ENCODE data around the gene AQP7.
"Not testable (repeated sequence)": the region's sequence is repeated elsewhere in the genome, so short reads cannot be mapped to it uniquely, and the experiment has no call there.

AQP7 gene

GRCh38 chr9:33395159-33395879 is 7.0 kb downstream of the AQP7 start:
- DNase-seq (ENCODE audit: low read depth) = not testable (repeated sequence)

GRCh38 chr9:33393986-33394385 is 8.4 kb downstream of the AQP7 start:
- not testable (repeated sequence) for DNase-seq (ENCODE audit: low read depth)

GRCh38 chr9:33393581-33393980 is 8.8 kb downstream of the AQP7 start:
- DNase-seq (ENCODE audit: low read depth) = no peak

DNA sequence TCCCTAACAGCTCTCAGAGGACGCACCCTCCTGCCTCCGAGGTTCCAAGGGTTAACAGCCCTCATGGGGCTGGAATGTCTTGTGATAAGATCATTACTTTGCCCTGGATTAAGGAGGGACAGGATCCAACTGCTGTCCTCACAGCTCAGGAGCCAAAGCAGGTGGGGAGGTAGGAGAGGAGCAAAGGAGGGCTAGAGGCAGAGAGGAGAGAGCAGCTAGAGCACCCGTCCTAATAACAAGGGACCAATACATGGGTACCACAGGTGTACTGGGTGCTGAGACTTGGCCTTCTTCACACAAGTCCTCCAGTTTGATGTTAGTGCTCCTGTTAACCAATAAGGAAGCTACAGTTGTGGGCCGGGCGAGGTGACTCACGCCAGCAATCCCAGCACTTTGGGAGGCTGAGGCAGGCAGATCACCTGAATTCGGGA is 9.8 kb downstream of the AQP7 start:
- not testable (repeated sequence) for DNase-seq (ENCODE audit: low read depth)

DNA sequence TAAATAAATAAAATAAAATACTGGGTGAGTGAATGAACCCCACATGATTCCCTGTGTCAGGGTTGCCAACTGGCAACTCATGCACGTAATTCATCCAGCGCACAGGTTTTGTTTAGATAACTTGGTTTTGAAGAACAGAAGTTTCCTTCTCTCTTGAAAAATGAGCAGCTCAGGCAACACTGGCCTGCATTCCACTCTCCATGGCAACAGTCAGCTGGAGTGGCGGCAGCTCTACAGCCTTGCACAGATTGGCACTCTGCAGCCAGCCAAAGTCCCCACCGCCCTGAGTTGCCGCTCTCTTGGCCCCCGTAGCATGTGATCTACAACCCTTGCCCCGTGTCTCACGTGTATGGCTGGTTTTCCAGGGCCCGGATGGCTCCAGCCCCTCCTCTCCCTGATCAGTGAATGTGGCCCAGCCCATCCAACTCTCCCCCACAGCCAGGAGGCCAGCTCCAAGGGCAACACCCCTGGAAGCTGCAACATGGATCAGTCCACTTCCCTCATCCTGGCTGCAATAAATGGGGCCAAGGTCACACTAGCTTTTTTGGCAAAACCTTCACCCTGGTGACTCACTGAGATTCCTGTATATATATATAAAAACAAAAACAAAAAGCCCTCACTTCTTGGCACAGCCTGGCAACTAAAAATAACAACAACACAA is 11.1 kb downstream of the AQP7 start:
- DNase-seq (ENCODE audit: low read depth) = not testable (repeated sequence)

GRCh38 chr9:33388110-33388994 is 14.0 kb downstream of the AQP7 start:
- no peak for DNase-seq (ENCODE audit: low read depth)

DNA sequence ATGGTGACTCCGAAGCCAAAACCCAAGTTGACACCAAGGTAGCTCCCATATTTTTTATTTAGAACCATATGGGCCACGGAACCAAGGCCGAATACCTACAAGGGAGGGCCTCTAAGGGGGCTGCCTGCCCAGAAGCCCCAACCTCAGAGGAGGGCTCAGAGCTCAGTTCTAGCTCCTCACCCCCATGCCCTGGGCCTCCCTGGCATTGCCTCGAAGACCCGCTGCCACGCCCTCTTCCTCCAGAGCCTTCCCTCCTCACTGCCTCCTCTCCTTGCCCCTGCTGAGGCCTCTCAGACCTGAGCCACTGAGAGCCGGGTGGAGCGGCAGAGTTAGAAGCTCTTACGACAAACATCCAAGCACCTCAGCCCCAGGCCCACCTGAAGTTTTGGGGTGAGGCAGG is 15.4 kb downstream of the AQP7 start:
- DNase-seq (ENCODE audit: low read depth) = not testable (repeated sequence)

DNA sequence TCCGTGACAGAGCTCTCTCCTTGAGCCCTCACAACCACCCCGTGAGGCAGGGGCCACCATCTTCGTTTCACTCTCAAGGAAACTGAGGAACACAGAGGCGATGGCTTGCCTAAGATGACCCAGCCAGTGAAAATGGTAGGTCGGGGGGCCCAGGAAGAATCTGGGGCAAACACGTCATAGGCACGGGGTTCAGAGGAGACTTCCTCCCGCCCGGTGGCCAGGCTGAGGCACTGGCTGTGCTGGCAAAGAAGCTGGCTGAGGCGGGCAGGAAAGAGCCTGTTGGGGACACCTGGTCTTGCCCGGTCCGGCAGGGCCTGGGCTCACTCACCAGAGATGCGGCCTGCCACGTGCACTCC is 15.7 kb downstream of the AQP7 start:
- not testable (repeated sequence) for DNase-seq (ENCODE audit: low read depth)

DNA sequence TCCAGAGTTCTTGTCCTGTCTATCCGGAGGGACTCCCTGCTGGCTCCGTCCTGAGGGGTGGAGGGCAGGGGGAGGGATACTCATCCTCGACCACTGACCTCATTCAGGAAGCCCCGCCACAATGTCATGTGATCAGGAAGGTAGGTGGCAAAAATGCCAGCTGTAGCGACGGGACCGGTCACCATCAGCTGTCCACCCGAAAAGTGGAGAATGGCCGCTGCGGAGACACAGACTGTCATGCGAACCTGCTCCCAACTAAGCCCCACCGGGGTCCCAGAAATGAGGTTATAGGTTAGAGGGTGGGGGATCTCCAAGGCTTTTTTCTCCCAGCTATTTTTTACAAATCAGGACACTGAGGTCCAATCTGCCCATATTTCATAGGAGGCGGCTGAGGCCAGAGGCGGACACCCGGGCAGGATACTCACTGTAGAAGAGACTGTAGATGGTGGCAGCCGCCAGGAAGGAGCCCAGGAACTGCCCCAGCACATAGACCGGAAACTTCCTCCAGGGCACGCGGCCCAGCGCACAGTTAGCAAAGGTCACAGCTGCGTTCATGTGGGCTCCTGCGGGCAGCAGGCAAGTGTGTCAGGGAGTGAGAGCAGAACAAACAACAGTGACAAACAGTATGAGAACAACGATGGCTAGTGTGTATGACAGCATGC is 16.3 kb downstream of the AQP7 start:
- not testable (repeated sequence) for DNase-seq (ENCODE audit: low read depth)

- DNase-seq (ENCODE audit: low read depth) = not testable (repeated sequence)
Observed at GRCh38 chr9:33385536-33385935, 16.8 kb downstream of the AQP7 start.

- not testable (repeated sequence) for DNase-seq (ENCODE audit: low read depth)
Observed at GRCh38 chr9:33383396-33383795, 19.0 kb downstream of the AQP7 start.

DNA sequence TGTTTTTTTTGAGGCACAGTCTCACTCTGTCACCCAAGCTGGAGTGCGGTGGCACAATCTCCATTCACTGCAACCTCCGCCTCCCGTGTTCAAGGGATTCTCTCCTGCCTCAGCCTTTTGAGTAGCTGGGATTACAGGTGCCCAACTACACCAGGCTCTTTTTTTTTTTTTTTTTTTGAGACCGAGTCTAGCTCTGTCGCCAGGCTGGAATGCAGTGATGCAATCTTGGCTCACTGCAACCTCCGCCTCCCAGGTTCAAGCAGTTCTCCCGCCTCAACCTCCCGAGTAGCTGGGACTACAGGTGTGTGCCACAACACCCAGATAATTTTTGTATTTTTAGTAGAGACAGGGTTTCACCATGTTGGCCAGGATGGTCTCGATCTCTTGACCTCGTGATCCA is 20.0 kb downstream of the AQP7 start:
- DNase-seq (ENCODE audit: low read depth) = not testable (repeated sequence)

DNA sequence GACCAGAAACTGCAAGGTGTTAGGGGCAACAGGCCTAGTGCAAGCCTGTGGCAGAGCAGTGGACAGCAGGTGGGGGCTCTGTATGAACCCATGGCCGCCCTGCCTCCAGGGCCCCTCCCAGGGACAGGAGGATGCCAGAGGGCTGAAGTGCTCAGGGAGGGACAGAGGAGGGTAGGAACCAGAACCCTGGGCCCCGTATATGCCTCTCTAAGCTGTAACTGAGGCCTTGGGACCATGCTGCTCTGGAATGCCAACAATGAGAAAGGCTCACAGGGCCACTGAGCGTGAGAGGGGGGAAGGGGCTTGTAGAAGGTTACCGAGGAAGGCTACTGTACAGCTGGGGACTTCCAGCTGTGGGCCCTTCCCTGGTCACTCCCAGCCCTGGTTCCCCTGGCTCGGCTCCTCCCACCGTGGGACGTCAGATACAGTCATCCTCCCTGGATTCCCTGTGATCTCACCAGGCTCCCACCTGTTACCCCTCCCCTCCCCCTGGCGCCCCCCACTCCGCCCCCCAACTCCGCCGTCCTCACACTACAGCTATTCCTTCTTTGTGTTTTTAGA is 21.1 kb downstream of the AQP7 start:
- no peak for DNase-seq (ENCODE audit: low read depth)

DNA sequence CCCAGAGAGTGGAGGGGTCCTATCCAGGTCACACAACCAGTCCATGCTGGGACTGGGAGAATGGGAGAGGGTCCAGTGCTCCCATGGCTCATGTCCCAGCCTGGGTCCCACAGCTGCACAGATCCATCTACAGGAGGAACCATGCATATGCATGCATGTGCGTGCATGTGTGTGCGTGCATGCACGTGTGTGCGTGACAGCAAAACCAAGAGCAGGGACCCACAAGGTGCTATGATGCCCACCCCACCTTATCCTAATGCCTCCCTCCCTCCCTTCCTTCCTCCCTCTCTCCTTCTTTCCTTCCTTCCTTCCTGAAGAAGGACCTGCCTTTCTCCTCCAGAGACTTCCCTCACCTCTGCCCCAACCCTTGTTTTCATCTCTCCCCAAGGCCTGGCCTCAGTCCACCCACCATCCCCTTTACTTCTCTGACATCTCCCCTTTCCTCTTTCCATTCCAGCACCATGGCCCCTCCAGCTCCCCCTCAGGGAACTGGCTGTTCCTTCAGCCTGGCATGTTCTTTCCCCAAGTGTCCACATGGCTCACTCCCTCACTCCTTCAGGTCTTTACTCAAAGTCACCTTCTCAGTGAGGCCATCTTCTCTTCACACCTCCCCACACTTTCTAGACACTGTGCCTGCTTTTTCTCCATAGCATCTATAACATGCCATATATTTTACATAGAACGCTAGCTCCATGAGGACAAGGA is 21.8 kb downstream of the AQP7 start:
- no peak for DNase-seq (ENCODE audit: low read depth)

GRCh38 chr9:33379666-33380389 is 22.5 kb downstream of the AQP7 start:
- DNase-seq (ENCODE audit: low read depth) = no peak

DNA sequence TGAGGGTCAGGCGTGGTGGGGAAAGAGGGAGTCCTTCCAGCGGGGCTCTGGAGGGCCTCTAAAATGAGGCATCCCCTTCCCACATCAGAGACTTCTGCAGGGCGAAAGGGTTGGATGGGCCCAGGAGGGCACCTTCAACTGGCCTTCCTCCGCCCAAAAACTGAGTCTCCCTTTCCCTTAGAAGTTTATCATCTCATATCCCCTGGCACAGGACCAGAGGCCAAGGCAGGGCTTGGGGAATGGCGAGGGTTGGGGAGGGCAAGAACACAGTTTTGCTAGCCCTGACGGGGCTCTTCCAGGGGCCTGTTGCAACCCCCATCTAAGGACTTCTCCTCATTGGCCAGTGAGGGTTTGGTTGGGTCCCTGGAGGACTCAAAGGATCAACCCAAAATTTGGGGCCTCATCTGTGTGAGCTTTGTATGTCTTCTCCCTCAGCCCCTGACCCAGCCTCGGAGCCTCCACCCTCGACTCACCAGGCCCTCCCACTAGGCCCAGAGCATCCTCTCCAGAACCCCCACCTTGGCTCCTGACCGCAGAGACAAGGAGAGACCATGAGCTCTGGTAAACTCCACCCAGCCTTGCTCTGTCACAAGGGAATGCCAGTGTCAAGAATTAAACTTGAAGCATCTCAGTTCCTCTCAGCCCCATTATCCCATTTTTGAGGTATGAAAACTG is 24.1 kb downstream of the AQP7 start:
- DNase-seq (ENCODE audit: low read depth) = no peak

DNA sequence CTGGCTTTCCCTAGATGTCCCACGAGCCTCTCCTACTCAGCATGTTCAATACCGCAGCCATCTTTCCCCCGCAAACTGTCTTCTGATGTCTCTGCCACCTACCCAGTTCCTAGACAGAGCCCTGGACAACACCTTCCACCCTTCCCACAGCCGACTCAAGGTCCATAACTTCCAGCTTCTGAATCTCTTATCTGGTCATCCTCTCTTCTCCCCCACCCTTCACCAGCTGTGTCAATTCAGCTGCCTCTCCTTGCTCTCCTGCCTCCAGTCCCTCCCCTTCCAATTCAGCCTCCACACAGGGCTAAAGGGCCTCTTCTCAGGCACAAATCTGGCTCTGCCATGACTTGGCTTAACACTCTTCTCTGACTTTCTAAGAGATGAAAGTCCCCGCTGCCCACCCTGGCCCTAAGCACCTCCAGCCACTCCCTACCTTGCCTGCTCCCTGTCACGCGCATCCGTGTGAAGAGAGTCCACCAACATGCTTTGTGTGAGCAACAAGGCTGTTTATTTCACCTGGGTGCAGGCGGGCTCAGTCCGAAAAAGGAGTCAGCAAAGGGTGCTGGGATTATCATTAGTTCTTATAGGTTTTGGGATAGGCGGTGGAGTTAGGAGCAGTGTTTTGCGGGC is 25.2 kb downstream of the AQP7 start:
- no peak for DNase-seq (ENCODE audit: low read depth)

DNA sequence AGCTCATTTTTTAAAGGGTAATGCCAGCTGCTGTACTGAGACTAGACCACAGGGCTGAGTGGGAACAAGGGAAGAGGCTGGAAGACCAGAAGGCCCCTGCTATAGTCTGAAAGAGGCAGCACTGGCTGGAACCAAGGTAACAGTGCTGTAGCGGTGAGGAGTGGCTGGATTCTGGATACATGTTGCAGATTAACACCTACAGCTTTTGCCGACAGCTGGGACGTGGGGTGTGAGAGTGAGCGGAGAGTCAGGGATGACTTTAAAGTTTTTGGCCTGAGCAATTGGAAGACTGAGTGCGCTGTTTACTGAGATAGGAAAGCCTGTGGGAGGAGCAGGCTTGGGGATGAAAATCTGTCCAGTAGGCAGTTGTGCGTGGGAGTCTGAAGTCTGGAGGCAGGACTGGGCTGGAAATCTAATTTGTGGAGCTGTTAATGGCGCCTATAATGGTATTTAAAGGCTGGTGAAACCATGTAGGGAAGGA is 26.5 kb downstream of the AQP7 start:
- DNase-seq (ENCODE audit: low read depth) = no peak

- no peak for DNase-seq (ENCODE audit: low read depth)
Observed at GRCh38 chr9:33375238-33375840, 27.0 kb downstream of the AQP7 start.
